ENCODE data around the gene TNC.

- TF ChIP-seq POLR2A (IDR thresholded peaks at IDR 0.05; ENCODE audit: low read length): no peak
- no peak for TF ChIP-seq GATA1 (IDR thresholded peaks at IDR 0.05; ENCODE audit: low read depth, low read length)
These were observed 99.2 kb downstream of the TNC start for GRCh38 chr9:115018547-115019435.

All from erythroblast (primary cell).